GM08714 (cell line): ENCODE measurements around the gene DVL1.

Experiments
- H3K4me3 ChIP-seq: fragments of 200-500 bp; sonication (Bioruptor generic); 2 replicates; pipeline ENCODE4 v1.5.1; 2014; ENCODE audit warnings: mild to moderate bottlenecking, low read length, inconsistent platforms
- ZNF274 ChIP-seq: IDR thresholded peaks from 2 replicates; pipeline ENCODE4 v1.6.1; 2012; ENCODE audit warnings: mild to moderate bottlenecking, low read depth, low read length

DVL1 gene

DNA sequence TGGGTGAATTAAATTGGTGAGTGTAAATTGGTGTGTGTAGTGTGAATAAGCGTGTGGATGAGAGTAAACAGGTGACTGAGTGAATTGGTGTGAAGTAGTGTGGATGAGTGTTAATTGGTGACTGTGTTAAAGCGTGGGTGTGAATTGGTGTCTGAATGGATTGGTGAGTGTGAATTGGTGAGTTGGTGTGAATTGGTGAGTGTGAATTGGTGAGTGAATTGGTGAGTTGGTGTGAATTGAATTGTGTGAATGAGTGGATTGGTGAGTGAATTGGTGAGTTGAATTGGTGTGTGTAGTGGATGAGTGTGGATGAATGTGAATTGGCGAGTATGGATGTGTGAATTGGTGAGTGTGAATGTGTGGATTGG is 17.5 kb upstream of the DVL1 start:
- H3K4me3 ChIP-seq = no peak overlapping the region
- no peak for TF ChIP-seq ZNF274

DNA sequence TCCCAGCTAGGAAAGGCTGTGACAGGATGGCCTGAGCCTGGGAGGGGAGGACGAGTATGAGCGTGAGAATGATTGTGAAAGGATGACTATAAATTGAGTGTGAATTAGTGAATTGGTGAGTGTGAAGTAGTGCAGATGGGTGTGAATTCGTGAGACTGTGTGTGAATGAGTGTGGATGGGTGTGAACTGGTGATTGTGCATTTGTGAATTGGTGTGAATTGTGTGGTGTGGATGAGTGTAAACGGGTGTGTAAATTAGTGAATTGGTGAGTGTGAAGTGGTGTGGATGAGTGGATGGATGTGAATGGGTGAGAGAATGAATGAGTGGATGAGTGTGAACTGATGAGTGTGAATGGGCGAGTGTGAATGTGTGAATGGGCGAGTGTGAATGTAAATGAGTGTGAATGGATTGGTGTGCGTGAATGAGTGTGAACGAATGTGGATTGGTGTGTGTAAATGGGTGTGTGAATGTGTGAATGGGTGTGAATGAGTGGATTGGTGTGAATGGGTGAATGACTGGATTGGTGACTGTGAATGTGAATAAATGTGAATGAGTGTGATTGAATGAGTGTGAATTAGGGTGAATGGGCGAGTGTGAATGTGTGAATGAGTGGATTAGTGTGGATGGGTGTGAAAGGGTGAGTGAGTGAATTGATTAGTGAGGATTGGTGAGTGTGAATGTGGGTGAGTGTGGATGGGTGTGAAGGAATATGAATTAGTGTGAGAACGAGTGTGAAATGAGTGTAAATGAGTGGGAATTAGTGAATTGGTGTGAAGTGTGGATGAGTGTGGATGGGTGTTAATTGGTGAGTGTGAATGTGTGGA is 16.9 kb upstream of the DVL1 start:
- no peak overlapping the region for H3K4me3 ChIP-seq
- no peak for TF ChIP-seq ZNF274

DNA sequence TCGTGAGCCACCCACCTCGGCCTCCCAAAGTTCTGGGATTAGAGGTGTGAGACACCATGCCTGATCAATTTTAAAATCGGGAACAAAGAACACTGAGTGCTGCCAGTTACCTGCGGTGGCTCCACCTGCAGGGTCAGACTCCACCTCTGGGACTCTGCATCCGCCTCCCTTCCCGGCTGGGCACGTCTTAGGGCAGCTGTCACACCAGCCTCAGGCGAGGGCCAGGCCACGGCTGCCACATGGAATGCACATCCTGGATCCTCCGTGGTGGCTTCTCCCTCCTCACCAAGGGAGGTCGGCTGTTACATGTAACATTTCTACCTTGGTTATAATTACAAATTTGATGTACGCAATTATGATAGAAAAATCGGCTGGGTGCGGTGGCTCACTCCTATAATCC is 15.0 kb upstream of the DVL1 start:
- no peak for TF ChIP-seq ZNF274
- no peak overlapping the region for H3K4me3 ChIP-seq

DNA sequence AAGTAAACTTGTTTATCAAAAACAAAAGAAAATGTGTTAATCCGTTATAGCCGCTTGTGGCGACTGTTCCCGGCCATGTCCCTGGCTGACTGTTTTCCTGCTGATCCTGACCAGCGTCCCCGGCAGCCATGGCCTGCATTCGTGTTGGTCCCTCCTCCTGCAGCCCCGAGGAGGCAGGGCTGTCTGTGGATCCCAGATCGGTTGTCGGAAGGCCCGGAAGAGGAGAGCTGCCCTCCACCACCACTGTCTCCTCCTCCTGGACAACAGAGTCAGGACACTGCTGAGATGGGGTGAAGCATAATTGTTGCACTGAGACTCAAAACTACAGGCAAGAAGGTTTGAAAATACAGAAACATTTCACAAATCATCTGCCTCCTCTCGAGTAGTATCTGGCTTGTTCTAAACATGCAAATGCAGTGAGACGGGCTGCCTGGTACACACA is 12.8 kb upstream of the DVL1 start:
- H3K4me3 ChIP-seq = no peak overlapping the region

DNA sequence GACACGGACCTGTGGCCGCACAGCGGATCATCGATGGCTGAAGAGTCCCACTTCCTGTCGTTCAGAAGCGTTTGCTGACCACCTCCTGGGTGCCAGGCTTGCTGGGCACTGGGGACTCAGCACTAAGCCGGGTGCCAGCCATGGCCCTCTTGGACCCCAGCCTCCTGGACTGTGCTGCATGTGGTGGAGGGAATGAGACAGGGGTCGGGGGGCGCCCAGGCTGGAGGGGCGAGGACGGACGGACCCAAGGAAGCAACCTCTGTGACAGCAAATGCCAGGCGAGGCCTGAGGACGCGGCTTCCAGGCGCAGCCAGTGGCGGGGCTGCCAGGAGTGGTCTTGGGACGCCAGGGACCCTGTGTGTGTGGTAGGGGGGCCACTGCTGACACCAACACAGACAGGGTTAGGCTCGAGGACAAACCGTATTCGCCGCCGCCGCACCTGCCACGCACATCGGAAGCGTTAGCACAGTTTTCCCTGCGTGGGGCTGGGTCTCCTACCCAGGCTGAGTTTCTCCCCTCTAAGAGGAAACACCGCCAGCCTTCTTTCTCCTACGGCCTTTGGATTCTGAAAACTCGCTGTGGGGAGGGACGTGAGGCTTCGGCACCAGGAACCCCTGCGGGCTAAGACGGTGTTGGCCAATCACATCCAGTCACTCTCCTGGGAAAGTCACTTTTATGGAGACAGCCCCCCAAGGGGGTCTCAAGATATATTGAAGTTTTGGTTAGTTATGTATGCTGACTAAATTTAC is 12.2 kb upstream of the DVL1 start:
- H3K4me3 ChIP-seq = no peak overlapping the region
- TF ChIP-seq ZNF274 = no peak

More for the DNA sequence above, 12.8 kb upstream of the DVL1 start:
- TF ChIP-seq ZNF274 = no peak

DNA sequence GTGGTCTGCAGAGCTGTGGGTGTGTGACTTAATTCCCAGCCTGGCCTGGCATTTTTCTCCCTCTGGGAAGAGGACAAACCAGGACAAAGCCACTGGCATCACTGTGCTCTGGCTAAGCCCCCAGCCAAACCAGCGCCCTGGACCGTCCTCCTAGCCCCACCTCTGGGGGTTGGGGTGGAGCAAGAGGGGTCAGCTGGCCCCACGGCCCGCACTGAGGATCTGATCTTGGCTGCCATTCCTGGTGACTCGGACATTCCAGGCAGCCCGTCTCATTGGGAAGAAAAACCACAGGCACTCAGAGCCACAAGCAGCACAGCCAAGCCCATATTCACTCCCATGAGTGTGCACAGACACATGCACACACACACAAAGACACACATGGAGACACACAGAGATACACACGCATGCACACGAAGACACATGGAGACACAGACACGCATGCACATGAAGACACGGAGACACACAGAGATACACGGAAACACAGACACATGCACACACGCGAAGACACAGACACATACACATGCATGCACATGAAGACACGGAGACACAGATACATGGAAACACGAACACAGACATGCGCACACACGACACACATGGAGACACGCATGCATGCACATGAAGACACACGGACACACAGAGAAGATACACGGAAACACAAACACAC is 11.4 kb upstream of the DVL1 start:
- H3K4me3 ChIP-seq = no peak overlapping the region
- no peak for TF ChIP-seq ZNF274

DNA sequence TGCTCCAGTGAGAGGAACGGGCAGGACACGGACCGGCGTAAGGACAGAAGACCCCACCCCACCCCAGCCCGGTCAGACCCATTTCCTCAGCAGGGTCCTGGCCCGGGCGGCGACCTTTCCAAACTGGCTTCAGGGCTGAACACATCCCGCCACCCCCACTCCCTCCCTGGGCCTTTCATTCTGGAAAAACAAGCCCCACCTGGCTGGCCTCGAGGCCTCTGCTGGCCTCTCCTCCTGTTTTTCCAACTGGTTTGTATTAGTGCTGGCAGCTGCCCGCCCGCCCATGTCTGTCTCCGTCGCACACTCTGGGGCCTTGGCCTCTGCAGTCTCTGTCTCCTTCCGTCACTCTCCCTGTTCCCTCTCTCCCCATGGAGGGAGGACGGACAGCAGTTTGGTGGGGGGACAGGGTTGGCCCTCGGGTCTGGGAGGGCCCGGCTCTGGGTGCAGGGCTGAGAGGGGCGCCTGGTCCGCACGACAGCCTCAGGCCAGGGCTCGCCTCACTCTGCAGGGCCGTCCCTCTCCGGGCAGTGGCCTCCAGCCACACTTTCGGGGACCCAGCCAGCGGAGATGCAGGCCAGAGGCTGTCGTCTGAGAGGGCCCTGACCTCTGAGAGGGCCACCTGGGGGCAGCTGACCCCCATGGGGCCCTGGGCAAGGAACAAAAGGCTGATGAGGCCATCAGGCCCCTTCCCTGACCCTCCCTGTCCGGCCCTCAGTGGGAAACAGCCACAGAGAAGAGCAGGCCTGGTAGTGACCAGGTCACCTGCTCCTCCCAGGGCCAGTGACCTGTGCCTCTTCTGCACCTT is 10.6 kb upstream of the DVL1 start:
- no peak for TF ChIP-seq ZNF274
- no peak overlapping the region for H3K4me3 ChIP-seq

DNA sequence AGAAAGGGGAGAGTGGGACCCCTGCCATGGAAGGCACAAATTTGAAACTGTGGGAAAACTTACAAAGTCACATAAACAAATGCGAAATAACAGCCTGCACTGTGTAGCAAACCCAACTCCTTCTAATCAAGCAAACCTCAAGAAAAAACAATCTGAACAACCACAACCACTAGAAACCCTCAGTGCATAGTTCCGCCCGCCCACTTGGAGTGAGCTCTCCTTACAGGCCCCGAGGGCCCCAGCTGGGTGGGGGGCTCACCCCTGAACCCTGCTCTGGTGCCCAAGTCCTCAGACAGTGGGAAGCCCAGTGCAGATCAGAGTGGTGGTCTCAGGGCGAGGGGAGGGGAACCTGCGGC is 10.1 kb upstream of the DVL1 start:
- TF ChIP-seq ZNF274 = no peak
- H3K4me3 ChIP-seq = no peak overlapping the region

DNA sequence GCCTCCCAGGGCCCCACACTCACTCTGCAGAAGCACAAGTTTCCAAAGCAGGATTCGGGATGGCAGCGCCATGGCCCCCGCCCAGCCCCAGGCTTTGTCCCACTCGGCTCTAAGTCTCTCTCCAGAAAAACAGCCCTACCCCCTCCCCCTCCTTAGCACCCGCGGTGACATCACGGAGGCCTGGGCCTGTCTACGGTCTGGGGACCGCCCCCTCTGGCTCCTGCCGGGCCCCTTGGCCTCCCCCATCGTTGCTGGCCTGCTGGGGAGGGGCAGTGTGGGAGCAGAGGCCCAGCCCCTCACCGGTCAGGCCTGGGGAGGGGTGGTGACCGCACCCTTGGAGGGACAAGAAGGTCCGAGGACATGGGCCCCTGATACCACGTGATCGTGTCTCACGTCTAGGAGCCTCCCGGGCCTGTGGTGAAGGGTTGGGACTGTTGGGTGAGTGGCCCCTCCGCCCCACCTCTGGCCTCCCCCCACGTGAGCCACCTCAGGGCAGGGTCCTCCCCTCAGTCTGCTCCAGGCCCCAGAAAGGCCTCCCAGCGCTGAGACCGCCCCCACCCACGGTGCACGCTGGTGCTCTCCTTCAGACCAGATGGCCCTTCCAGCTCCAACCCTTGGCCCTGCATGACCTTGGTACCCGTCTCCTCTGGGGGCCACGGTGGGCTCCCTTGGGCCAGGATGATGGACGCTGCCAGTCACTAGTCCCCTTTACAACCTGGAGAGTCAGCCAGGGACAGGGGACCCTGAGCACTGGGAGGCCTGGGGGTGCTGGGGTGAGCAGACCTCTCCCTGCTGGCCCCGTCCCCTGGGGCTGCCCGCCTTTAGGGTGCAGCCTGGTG is 9.4 kb upstream of the DVL1 start, which contains the start of gene MXRA8:
Gene MXRA8, minus strand, starts transcription at position 123 of the 839 bp plus-strand sequence. Its CDS starts 51 bp downstream, at position 72.
- no peak within 1 kb of the TSS for H3K4me3 ChIP-seq
- TF ChIP-seq ZNF274 = no peak

DNA sequence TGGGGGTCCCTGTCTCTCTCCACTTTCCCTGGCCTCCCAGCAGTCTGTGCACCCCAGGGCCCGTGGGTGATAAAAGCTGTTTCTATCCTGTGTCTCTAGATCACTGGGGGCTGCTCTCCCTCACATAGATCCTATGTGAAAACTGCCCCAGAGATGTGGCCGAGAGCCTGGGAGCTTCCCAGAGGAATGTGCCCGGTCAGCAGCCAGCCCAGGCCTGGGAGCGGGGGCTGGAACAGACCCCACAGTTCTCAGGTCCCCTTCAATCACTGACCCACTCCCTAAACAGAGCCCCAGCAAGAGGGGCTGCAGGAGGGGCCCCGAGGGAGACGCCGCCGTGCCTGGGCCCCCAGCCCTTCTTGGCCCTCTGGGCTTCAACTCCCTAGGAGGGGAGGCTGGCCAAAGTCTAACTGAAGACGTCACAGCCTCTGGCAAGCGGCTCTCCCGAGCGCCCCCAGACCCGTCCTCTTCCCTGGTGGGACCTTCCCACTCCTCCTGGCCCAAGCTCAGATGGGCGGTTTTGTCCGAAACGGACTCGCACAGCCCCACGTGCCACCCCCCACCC is 8.7 kb upstream of the DVL1 start:
- H3K4me3 ChIP-seq = no peak overlapping the region
- no peak for TF ChIP-seq ZNF274

DNA sequence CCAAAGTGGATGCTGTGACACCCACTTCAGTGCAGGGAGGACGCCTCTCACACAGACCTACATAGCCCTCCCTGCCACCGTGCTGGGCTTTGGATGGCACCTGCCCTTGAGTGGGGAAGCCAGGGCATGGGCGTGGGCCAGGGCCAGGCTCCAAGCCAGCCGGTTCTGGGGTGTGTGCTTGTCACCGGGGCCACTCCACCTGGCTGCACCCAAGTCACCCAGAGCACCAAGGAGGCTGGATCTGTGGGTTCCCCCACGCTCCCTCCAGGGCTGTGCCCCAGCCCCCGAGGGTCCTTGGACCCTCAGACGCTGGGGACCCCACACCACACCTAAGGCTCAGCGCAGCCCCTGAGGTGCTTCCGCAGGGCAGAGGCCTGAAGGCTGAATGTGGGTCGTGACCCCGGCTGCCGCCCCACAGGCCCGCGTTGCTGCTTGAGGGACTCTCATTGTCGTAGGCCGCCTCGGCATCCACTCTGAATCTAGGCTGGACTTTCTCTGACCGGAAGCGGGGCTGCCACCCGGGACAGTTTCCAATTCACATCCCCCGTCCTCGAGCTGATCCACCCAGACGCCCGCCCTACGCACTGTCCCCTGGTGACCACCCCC is 7.7 kb upstream of the DVL1 start:
- no peak for TF ChIP-seq ZNF274
- no peak overlapping the region for H3K4me3 ChIP-seq

DNA sequence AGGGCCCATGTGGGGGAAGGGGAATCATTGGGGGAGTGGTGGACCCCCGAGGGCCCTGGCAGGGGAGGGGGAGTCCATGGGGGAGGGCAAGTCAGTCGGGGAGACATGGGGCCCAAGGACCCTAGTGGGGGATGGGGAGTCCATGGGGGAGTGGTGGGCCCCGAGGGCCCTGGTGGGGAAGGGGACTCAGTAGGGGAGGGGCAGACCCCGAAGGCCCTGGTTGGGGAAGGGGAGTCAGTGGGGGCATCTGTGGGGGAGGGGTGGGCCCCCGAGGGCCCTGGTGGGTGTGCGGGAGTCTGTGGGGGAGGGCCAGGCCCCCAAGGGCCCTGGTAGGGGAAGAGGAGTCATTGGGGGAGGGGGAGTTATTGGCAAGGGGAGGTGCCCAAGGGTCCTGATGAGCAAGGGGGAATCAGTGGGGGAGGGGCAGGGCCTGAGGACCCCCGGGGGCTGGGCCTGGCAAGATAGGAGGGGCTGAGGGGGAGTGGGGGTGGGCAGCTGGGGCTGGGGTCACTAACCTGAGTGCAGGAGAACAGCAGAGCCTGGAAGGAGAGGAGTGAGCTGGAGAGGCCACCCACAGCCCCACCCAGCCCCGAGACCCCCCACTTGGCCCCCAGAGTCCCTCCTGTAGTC is 7.1 kb upstream of the DVL1 start:
- no peak for TF ChIP-seq ZNF274
- H3K4me3 ChIP-seq = no peak overlapping the region
